Effector memory CD4-positive, alpha-beta T cell (primary cell): Measurements from ENCODE around the gene IL1RAPL1.

Source experiments
- DNase-seq, 3 donors: peaks; one replicate each; pipeline ENCODE4 v3.0.0-alpha.2; 2020
- H3K27ac ChIP-seq: 2 replicates; pipeline ENCODE4 v1.7.0; 2013; ENCODE audit warnings: mild to moderate bottlenecking, low read length, moderate library complexity; ENCODE audit not compliant: insufficient read depth, poor library complexity, severe bottlenecking
- H3K27me3 ChIP-seq: replicated peaks from 2 replicates; pipeline ENCODE4 v1.7.0; 2013; ENCODE audit warnings: mild to moderate bottlenecking, low read length; ENCODE audit not compliant: insufficient read depth, control insufficient read depth, poor library complexity, severe bottlenecking
- H3K36me3 ChIP-seq: 2 replicates; pipeline ENCODE4 v1.7.0; 2013; ENCODE audit warnings: mild to moderate bottlenecking, low read length, moderate library complexity; ENCODE audit not compliant: control insufficient read depth, insufficient read depth
- H3K4me1 ChIP-seq: 2 replicates; pipeline ENCODE4 v1.7.0; 2013; ENCODE audit warnings: low read length, mild to moderate bottlenecking; ENCODE audit not compliant: control insufficient read depth, insufficient read depth, poor library complexity, severe bottlenecking
- H3K4me3 ChIP-seq: 2 replicates; pipeline ENCODE4 v1.7.0; 2013; ENCODE audit warnings: low read length, low read depth, mild to moderate bottlenecking; ENCODE audit not compliant: insufficient read depth, poor library complexity, severe bottlenecking
- H3K9me3 ChIP-seq: 2 replicates; pipeline ENCODE4 v1.7.0; 2013; ENCODE audit warnings: mild to moderate bottlenecking, low read length, moderate library complexity; ENCODE audit not compliant: control insufficient read depth

IL1RAPL1 gene

DNA sequence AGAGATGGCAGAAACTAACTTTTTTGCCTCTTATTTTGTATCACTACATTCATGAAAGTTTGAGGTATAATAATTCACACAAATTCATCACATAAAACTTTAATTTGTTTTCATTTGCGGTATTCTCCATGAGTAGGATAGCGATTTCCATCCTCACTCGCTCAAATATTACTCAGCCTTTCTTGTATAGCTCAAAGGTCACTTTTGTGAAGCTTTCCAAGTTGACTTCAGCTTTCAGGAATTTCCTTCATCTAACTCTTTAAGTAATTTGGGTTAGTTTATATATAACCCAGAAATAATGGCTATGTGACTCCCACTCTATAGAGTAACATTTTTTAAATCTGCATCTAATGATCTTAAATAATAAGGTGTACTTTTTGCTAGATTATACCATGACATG lies 314.4 kb downstream of the IL1RAPL1 start:
- no peak overlapping the region for H3K27ac ChIP-seq
- H3K9me3 ChIP-seq = no peaks in the 10 kb centered on the region
- no peaks in the 10 kb centered on the region for H3K36me3 ChIP-seq
- H3K4me3 ChIP-seq = no peak overlapping the region
- no peaks in the 10 kb centered on the region for H3K4me1 ChIP-seq
- no peak for DNase-seq
- H3K27me3 ChIP-seq = no peaks in the 10 kb centered on the region

DNA sequence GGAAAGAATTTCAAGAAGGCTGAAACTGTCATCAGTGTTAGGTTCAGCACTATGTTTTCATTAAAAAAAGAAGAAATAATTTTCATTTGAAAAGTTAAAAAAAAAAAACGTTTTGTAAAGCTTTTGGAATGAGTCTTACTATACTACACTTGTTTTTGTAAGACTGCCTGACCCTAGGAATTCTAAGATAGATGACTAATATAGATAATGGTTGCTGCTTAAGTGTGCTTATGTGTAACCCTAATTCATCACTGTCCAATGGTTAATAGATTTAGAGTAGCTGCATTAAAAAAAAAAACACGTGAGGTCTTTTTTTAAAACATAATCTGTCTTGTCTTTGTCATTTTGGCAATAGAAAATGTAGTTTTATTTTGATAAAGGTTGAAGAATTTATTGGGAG lies 323.2 kb downstream of the IL1RAPL1 start:
- no peak for DNase-seq
- H3K4me1 ChIP-seq = no peaks in the 10 kb centered on the region
- H3K4me3 ChIP-seq = no peak overlapping the region
- H3K27me3 ChIP-seq = no peaks in the 10 kb centered on the region
- no peak overlapping the region for H3K27ac ChIP-seq
- no peaks in the 10 kb centered on the region for H3K9me3 ChIP-seq
- no peaks in the 10 kb centered on the region for H3K36me3 ChIP-seq

DNA sequence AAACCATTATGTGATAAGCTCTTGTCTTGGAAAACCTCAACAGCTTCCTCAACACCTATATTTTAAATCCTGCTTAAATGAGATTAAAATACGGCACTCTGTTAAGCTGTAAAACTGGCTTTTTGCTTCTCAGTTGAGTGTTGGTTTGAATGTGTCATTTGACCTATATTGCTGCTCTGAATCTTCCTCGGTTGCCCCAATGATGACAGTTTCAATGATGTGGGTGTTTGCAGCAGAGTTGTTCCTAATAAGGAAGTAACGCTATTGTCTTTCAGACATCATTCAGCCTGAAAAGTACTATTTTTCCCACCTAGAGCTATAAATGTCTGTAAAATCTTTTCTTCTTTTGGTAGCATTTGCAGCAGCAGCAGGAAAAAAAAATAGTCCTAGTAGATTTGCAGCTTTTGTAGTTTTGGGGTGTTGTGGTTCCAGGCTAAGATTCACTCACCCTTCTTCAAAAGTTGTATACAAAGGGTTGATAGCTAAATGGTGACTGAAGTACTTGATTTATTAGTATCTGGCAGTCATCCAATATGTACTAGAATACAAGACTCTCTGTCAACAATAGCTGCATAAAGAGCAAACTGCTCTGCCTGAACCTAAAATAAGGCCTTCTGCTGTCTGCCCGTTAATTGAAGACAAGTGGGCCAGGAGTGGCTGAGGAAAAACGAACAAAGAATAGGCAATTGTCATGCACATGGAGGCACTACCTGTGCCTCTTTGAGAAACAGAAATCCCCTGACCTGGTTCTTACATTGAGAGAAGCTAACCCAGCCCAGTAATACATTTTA lies 333.1 kb downstream of the IL1RAPL1 start:
- Histone ChIP-seq H3K4me1 (no peaks in the 10 kb centered on the region), H3K4me3 (no peak overlapping the region), H3K9me3 (no peaks in the 10 kb centered on the region), H3K27ac (no peak overlapping the region), H3K36me3 (no peaks in the 10 kb centered on the region), H3K27me3 (no peaks in the 10 kb centered on the region)
- DNase-seq = no peak

DNA sequence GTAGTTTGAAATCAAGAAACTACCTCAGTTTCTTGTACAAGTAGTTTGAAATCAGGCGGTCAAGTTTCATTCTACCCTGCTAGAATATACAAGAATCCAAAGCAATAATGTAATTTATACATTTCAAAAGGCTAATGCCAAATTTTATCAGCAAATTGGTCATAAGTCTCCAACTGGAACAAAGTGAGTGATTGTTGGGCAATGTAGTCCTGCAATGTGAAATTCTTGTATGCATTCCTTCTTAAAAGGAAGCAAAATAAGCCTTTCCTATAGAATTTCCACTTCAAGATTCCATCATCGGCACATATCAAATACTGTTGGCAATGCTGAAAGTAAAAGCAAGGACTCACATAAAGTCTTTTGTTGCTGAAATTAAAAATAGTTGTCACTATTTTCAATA lies 334.9 kb downstream of the IL1RAPL1 start:
- Histone ChIP-seq H3K4me3 (no peak overlapping the region), H3K27ac (no peak overlapping the region), H3K9me3 (no peaks in the 10 kb centered on the region), H3K4me1 (no peaks in the 10 kb centered on the region), H3K36me3 (no peaks in the 10 kb centered on the region), H3K27me3 (no peaks in the 10 kb centered on the region)
- no peak for DNase-seq

DNA sequence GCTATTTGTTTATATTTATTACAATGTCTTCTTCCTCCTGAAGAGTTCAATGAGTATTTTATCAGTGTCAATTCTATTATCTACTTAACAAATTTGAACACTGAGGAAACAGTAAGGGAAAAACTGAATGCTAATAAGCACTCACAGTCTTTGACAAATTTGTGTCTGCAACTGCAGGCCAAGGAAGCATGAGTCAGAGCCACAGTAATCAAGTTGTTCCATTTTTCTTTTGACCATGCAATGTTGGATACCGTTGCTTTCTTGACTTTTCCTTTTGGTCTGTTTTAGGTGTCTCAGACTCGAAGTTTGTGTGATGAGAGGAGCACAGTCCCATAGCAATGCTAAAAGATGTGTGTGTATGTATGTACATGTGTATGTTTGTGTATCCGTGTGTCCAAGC lies 359.6 kb downstream of the IL1RAPL1 start:
- Histone ChIP-seq H3K27ac (no peak overlapping the region), H3K36me3 (no peaks in the 10 kb centered on the region), H3K9me3 (no peaks in the 10 kb centered on the region), H3K4me1 (no peaks in the 10 kb centered on the region), H3K27me3 (no peaks in the 10 kb centered on the region), H3K4me3 (no peak overlapping the region)
- no peak for DNase-seq

DNA sequence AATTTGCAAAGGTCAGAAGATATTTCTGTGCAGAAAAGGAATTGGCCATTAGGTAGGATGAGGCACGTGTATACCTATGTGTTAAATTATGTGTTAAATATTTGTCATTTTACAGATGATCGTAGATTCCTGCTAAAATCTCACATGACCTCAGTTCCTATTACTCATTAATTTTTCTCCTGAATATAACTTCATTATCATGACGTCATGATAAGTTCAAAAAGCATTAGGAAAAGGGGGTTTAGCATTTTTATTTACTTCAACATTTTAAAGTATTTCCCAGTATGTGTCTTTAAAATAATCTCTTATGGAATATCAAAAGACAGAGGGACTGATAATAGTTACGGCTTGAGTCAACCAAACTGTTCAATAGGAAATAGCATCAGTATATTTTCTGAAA lies 372.8 kb downstream of the IL1RAPL1 start:
- H3K27ac ChIP-seq = no peak overlapping the region
- H3K36me3 ChIP-seq = no peaks in the 10 kb centered on the region
- no peak for DNase-seq
- no peak overlapping the region for H3K4me3 ChIP-seq
- H3K9me3 ChIP-seq = no peaks in the 10 kb centered on the region
- no peaks in the 10 kb centered on the region for H3K4me1 ChIP-seq
- no peaks in the 10 kb centered on the region for H3K27me3 ChIP-seq

DNA sequence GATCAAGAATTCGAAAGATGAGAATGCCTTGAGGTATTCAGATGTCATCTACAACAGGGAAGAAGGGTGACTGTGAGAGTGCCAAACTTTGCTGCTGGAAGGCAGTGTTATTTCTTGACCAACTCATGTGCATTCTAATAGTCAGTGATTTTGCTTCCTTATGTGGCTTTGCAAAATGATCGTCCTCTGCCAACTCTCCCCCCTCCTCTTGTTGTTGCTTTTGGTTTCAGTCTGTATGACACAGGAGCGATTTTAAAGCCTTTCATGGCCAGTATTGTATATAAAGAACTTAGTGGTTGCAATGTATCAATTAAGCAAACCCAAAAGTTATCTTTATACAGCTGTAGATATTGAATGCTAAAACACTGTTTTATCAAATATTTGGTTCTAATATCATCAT lies 379.1 kb downstream of the IL1RAPL1 start:
- Histone ChIP-seq H3K4me1 (no peaks in the 10 kb centered on the region), H3K9me3 (no peaks in the 10 kb centered on the region), H3K27me3 (no peaks in the 10 kb centered on the region), H3K36me3 (no peaks in the 10 kb centered on the region), H3K27ac (no peak overlapping the region), H3K4me3 (no peak overlapping the region)
- no peak for DNase-seq

DNA sequence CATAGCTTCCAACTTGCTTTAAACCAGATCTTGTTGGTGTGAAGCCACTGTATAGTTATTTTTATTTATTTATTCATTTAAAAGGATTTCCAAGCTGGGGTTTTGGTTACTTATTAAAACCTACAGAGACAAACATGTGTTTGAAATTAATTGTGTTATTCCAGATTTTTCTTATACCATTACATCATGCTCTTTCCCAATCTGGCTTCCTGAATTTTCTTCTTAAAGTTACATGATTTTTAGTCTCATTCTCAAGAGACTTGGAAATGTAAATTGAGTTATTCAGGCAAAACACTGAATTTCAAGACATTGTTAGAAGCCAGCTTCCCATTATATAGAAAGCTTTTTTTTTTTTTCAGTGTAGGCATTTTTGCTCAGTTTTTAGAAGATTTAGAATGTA lies 381.9 kb downstream of the IL1RAPL1 start:
- no peaks in the 10 kb centered on the region for H3K4me1 ChIP-seq
- no peak overlapping the region for H3K27ac ChIP-seq
- DNase-seq = no peak
- H3K4me3 ChIP-seq = no peak overlapping the region
- no peaks in the 10 kb centered on the region for H3K27me3 ChIP-seq
- no peaks in the 10 kb centered on the region for H3K9me3 ChIP-seq
- H3K36me3 ChIP-seq = no peaks in the 10 kb centered on the region

DNA sequence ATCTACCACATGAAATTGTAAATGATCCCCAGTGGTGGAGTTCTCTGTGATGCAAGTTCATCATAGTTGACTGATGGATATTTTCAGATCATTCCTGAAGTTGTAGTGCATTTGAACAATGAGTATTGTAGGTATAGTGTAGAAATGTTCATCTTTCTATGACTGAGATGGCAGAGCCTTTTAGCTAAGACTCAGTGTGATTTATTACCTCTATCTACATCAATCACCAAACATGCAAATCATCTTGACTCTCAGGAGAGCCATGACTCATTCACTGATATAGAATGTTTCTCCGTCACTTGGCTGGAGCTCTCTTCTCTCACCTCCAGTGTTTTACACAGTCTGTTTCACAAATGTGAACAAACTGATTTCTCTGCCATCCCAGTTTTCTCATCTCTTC lies 392.6 kb downstream of the IL1RAPL1 start:
- Histone ChIP-seq H3K27ac (no peak overlapping the region), H3K9me3 (no peaks in the 10 kb centered on the region), H3K4me1 (no peaks in the 10 kb centered on the region), H3K27me3 (no peaks in the 10 kb centered on the region), H3K4me3 (no peak overlapping the region), H3K36me3 (no peaks in the 10 kb centered on the region)
- DNase-seq = no peak

DNA sequence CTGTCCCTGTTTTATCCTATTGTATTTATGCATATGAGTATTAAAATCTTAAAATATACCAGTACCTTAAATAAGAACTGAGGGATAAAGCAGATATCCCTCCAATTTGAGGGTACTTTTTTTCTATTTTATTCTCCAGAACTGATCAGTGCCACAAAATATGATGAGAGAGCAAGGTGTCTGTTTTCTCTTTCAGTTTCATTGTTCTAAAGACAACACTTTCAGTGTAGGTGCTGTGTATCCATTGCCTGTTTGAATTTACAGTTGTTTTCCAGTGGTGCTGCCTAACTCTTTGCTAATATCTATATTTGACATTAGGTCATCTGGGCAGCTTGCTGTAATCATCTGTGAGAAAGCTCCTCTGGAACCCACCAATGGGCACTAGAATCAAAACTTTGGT lies 394.7 kb downstream of the IL1RAPL1 start:
- Histone ChIP-seq H3K36me3 (no peaks in the 10 kb centered on the region), H3K27me3 (no peaks in the 10 kb centered on the region), H3K27ac (no peak overlapping the region), H3K4me3 (no peak overlapping the region), H3K9me3 (no peaks in the 10 kb centered on the region), H3K4me1 (no peaks in the 10 kb centered on the region)
- no peak for DNase-seq
